ENCODE results near the gene RFX8. TPM values are rescaled to one million over a fixed set of nuclear protein-coding genes. Genes with fewer than 3 reads are reported as not detected.

Gene RFX8
- total RNA-seq, 4 donors from 2014 or later = not detected

DNA sequence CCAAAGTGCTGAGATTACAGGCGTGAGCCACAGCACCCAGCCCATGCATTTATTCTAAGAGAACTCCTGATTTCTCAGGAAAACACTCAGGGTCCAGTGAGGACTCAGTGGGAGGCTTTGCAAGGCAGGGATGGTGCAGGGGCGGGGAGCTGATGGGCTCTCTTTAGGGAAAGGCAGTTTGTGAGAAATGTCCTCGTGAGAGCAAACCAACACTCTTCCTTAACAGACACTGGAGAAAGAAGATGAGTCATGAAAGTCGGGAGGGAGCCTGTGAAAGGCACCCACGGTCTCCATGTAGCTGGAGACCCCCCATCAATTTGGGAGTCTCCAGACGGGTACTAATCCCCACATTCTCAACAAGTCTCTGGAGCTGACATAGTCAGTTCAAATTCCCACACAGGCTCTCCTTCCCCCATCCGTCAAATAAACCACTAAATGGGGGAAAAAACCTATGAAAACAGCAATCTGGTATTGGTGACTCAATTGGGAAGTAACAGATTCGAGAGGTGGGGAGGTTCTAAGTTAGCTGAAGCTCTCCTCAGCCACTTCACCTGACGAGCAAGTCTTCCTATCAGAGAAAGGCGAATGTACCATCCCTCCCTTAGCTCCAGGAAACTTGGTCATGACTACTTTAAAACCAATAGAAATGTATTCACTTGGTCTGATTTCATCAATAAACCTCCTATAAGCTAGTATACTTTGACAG, 76.6 kb downstream of the RFX8 start:
- Histone ChIP-seq H3K4me1 (peaks cover 0 to 3% (median 0%) of the 10 kb centered on the region in 4 donors), H3K9me3 (no peaks in the 10 kb centered on the region), H3K36me3 (no peaks in the 10 kb centered on the region), H3K4me3 (no peak overlapping the region), H3K27me3 (no peaks in the 10 kb centered on the region), H3K27ac (no peak overlapping the region)
- 57 to 85% methylated on average over 3 to 10 of the region's 10 CpGs for WGBS, 2 donors (ENCODE audit: low coverage in 1 of 2)
- no peak for DNase-seq
- in situ Hi-C loops (cut with MboI; ENCODE audit: low pct_ligation_motif_present in 1 of 4, low pct_unique_long_range_greater_than_20kb in 1 of 4, low sequenced_read_pairs in 3 of 4) = no loop called here
- no peak for TF ChIP-seq EP300 (IDR thresholded peaks at IDR 0.05; ENCODE audit: low read depth)
- TF ChIP-seq POLR2AphosphoS5 (IDR thresholded peaks at IDR 0.05) = no peak
- TF ChIP-seq CTCF (IDR thresholded peaks at IDR 0.05) = no peak
- no peak for TF ChIP-seq POLR2A (IDR thresholded peaks at IDR 0.05)
- intact Hi-C loops (cut with DNase I; ENCODE audit: low total_unique reads) = no loop called here

DNA sequence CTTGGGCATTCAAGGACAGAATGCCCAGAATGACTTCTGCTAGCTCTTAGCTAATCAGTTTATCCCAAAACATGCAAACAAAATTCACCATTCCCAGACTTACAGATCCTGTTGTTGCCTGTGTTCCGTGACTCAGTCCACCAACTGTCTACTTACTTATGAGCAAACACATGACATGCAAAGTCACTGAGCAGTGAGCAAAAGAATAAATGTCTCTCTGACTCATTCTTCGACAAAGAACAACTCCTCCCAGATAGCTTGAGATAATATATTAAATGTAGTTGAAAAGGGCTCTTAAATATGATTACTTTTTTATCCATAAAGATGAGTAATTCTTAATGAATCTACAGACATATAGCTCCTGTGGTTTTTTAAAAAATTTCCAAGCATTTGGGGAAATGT, 78.6 kb downstream of the RFX8 start:
- H3K9me3 ChIP-seq = no peaks in the 10 kb centered on the region
- 45 to 59% methylated on average over 1 to 2 of the region's 2 CpGs for WGBS, 2 donors (ENCODE audit: low coverage in 1 of 2)
- no peak for TF ChIP-seq POLR2AphosphoS5 (IDR thresholded peaks at IDR 0.05)
- peaks cover 0 to 3% (median 0%) of the 10 kb centered on the region in 4 donors for H3K4me1 ChIP-seq
- in situ Hi-C loops (cut with MboI; ENCODE audit: low pct_ligation_motif_present in 1 of 4, low pct_unique_long_range_greater_than_20kb in 1 of 4, low sequenced_read_pairs in 3 of 4) (no loop called here), intact Hi-C loops (cut with DNase I; ENCODE audit: low total_unique reads) (no loop called here)
- no peaks in the 10 kb centered on the region for H3K27me3 ChIP-seq
- DNase-seq = no peak
- no peak overlapping the region for H3K27ac ChIP-seq
- H3K36me3 ChIP-seq = no peaks in the 10 kb centered on the region
- no peak overlapping the region for H3K4me3 ChIP-seq

DNA sequence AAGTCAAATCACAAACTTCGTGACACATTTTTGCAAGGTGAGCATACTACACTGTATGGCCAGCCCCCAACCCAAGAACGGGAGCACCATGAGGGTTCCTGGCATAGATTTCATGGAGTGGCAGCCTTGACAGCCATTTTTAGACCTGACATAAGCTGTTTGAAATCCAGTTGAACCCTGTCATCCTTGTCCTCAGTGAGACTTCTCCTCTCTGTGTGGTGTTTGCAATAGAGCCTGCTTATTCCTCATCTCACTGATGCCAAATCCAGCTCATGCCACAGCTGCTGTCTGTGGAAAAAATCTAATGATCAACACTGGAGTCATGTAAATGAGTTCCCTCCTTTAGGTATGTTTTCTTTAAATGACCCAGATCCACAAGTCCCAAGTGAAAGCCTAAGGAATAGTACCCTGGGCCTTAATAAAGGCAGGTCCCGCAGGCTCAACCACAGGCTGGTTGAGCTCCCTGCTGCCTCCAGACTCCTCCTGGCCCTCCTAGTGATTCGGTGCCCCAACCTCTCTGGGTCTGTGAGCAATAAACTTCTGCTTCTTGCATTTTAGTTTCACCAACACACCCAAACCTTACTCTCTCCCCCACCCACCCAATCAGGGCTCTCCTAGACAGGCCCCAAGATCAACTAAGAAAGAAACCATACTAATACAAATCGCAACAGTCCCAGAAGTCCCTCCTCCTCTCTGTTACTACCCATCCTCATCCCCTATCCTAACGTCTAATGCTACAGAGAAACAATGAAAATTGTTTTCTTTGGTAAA, 79.2 kb downstream of the RFX8 start:
- in situ Hi-C loops (cut with MboI; ENCODE audit: low pct_ligation_motif_present in 1 of 4, low pct_unique_long_range_greater_than_20kb in 1 of 4, low sequenced_read_pairs in 3 of 4) (no loop called here), intact Hi-C loops (cut with DNase I; ENCODE audit: low total_unique reads) (no loop called here)
- Histone ChIP-seq H3K27ac (no peak overlapping the region), H3K9me3 (no peaks in the 10 kb centered on the region), H3K4me1 (peaks cover 0 to 3% (median 0%) of the 10 kb centered on the region in 4 donors), H3K36me3 (no peaks in the 10 kb centered on the region), H3K27me3 (no peaks in the 10 kb centered on the region), H3K4me3 (no peak overlapping the region)
- WGBS, 2 donors (ENCODE audit: low coverage in 1 of 2) = 73 to 85% methylated on average over 4 to 6 of the region's 6 CpGs
- DNase-seq = no peak
- TF ChIP-seq EP300 (IDR thresholded peaks at IDR 0.05; ENCODE audit: low read depth) = no peak
- TF ChIP-seq CTCF (IDR thresholded peaks at IDR 0.05) = no peak
- TF ChIP-seq POLR2AphosphoS5 (IDR thresholded peaks at IDR 0.05) = no peak
- TF ChIP-seq POLR2A (IDR thresholded peaks at IDR 0.05) = no peak

DNA sequence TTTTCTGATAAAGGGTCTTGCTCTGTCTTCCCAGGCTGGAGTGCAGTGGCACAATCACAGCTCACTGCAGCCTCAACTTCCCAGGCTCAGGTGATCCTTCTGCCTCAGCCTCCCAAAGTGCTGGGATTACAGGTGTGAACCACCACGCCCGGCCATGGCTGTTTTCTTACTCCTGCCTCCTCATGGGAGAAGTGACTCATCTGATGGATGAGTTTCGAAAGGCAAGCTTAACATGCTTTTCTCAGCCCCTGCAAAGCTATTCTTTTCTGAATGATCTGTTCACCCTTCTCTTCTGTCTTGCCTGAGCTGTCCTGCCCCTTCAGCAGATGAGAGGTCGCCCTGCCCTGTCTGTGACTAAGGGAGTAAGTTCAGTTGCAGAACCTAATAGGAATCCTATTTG, 86.7 kb downstream of the RFX8 start:
- in situ Hi-C loops (cut with MboI; ENCODE audit: low pct_ligation_motif_present in 1 of 4, low pct_unique_long_range_greater_than_20kb in 1 of 4, low sequenced_read_pairs in 3 of 4) = no loop called here
- Histone ChIP-seq H3K27me3 (peaks cover 67% of the 10 kb centered on the region), H3K4me1 (peaks cover 5 to 14% (median 11%) of the 10 kb centered on the region in 4 donors), H3K9me3 (no peaks in the 10 kb centered on the region), H3K36me3 (no peaks in the 10 kb centered on the region), H3K27ac (no peak overlapping the region), H3K4me3 (no peak overlapping the region)
- TF ChIP-seq CTCF (IDR thresholded peaks at IDR 0.05) = no peak
- TF ChIP-seq POLR2AphosphoS5 (IDR thresholded peaks at IDR 0.05) = no peak
- TF ChIP-seq EP300 (IDR thresholded peaks at IDR 0.05; ENCODE audit: low read depth) = no peak
- no peak for TF ChIP-seq POLR2A (IDR thresholded peaks at IDR 0.05)
- no peak for DNase-seq
- WGBS, 2 donors (ENCODE audit: low coverage in 1 of 2) = 40 to 45% methylated on average over 3 to 4 of the region's 4 CpGs
- intact Hi-C loops (cut with DNase I; ENCODE audit: low total_unique reads) = no loop called here

Measured in transverse colon (tissue), 4 donors.